ENCODE measurements around the gene OR52N1.

OR52N1 gene

GRCh38 chr11:5815534-5815933 lies 24.5 kb upstream of the OR52N1 start:
- TF ChIP-seq USF1 (IDR thresholded peaks at IDR 0.05), result no peak
- no peak for TF ChIP-seq CEBPB (IDR thresholded peaks at IDR 0.05)
- no peak for TF ChIP-seq ZBTB7A (IDR thresholded peaks at IDR 0.05; ENCODE audit: low read depth)
- TF ChIP-seq YY1 (IDR thresholded peaks at IDR 0.05; ENCODE audit: low read depth), result no peak
- TF ChIP-seq TEAD4 (IDR thresholded peaks at IDR 0.05), result no peak
- TF ChIP-seq EGR1 (IDR thresholded peaks at IDR 0.05), result no peak
- TF ChIP-seq RAD21 (IDR thresholded peaks at IDR 0.05; ENCODE audit: low read depth), result no peak
- no peak for TF ChIP-seq TAF1 (IDR thresholded peaks at IDR 0.05; ENCODE audit: low read depth)

- TF ChIP-seq EGR1 (IDR thresholded peaks at IDR 0.05) (no peak), ZBTB7A (IDR thresholded peaks at IDR 0.05; ENCODE audit: low read depth) (no peak), REST (IDR thresholded peaks at IDR 0.05; ENCODE audit: low read depth) (no peak)
Measured at GRCh38 chr11:5809905-5810795, 19.1 kb upstream of the OR52N1 start.

GRCh38 chr11:5809122-5809519 lies 18.1 kb upstream of the OR52N1 start:
- TF ChIP-seq MAX (IDR thresholded peaks at IDR 0.05) (no peak), CREB1 (IDR thresholded peaks at IDR 0.05; ENCODE audit: low read depth) (no peak), FOXM1 (IDR thresholded peaks at IDR 0.05; ENCODE audit: borderline replicate concordance, low read depth) (no peak), ZBTB7A (IDR thresholded peaks at IDR 0.05; ENCODE audit: low read depth) (no peak), YY1 (IDR thresholded peaks at IDR 0.05; ENCODE audit: low read depth) (no peak), CEBPB (IDR thresholded peaks at IDR 0.05) (no peak), USF1 (IDR thresholded peaks at IDR 0.05) (no peak), EP300 (IDR thresholded peaks at IDR 0.05; ENCODE audit: borderline replicate concordance) (no peak), NFIC (IDR thresholded peaks at IDR 0.05) (no peak), REST (IDR thresholded peaks at IDR 0.05; ENCODE audit: low read depth) (no peak), TAF1 (IDR thresholded peaks at IDR 0.05; ENCODE audit: low read depth) (no peak), TEAD4 (IDR thresholded peaks at IDR 0.05) (no peak), EGR1 (IDR thresholded peaks at IDR 0.05) (no peak), RAD21 (IDR thresholded peaks at IDR 0.05; ENCODE audit: low read depth) (no peak), TCF12 (IDR thresholded peaks at IDR 0.05; ENCODE audit: low read depth) (no peak)

- TF ChIP-seq RAD21 (IDR thresholded peaks at IDR 0.05; ENCODE audit: low read depth) (peak; percentile 84), MAX (IDR thresholded peaks at IDR 0.05) (no peak)
Measured at GRCh38 chr11:5808500-5809121, 17.5 kb upstream of the OR52N1 start, which contains the start of gene OR52N2. OR52N2 (plus strand) TSS chr11:5808924; CDS start chr11:5820336, 11,412 bp downstream.

- TF ChIP-seq TEAD4 (IDR thresholded peaks at IDR 0.05), result no peak
- no peak for TF ChIP-seq ZBTB7A (IDR thresholded peaks at IDR 0.05; ENCODE audit: low read depth)
- no peak for TF ChIP-seq TAF1 (IDR thresholded peaks at IDR 0.05; ENCODE audit: low read depth)
- no peak for TF ChIP-seq TCF12 (IDR thresholded peaks at IDR 0.05; ENCODE audit: low read depth)
- no peak for TF ChIP-seq NFIC (IDR thresholded peaks at IDR 0.05)
- no peak for TF ChIP-seq YY1 (IDR thresholded peaks at IDR 0.05; ENCODE audit: low read depth)
- TF ChIP-seq REST (IDR thresholded peaks at IDR 0.05; ENCODE audit: low read depth), result no peak
- TF ChIP-seq FOXM1 (IDR thresholded peaks at IDR 0.05; ENCODE audit: borderline replicate concordance, low read depth), result no peak
- TF ChIP-seq MAX (IDR thresholded peaks at IDR 0.05), result no peak
- TF ChIP-seq EGR1 (IDR thresholded peaks at IDR 0.05), result no peak
- no peak for TF ChIP-seq EP300 (IDR thresholded peaks at IDR 0.05; ENCODE audit: borderline replicate concordance)
- no peak for TF ChIP-seq CEBPB (IDR thresholded peaks at IDR 0.05)
- no peak for TF ChIP-seq USF1 (IDR thresholded peaks at IDR 0.05)
- TF ChIP-seq RAD21 (IDR thresholded peaks at IDR 0.05; ENCODE audit: low read depth), result no peak
- TF ChIP-seq CREB1 (IDR thresholded peaks at IDR 0.05; ENCODE audit: low read depth), result no peak
Measured at GRCh38 chr11:5807580-5807979, 16.5 kb upstream of the OR52N1 start.
